KMS-11 (cell line): Measurements from ENCODE around the gene ADD3.

Experiments used
- H2AFZ ChIP-seq: fragments of 200-600 bp; sonication (generic); 2 replicates; pipeline ENCODE4 v1.6.1; 2016; ENCODE audit warnings: antibody characterized with exemption, mixed run types, low read depth
- H3K27ac ChIP-seq: fragments of 200-600 bp; sonication (generic); 2 replicates; pipeline ENCODE4 v1.6.1; 2016; ENCODE audit warnings: mild to moderate bottlenecking, mixed run types
- H3K27me3 ChIP-seq: fragments of 200-600 bp; sonication (generic); 2 replicates; pipeline ENCODE4 v1.6.1; 2017; ENCODE audit warnings: mild to moderate bottlenecking, low read depth, mixed run types, moderate library complexity; ENCODE audit not compliant: insufficient read depth
- H3K36me3 ChIP-seq: fragments of 200-600 bp; sonication (generic); 2 replicates; pipeline ENCODE4 v1.6.1; 2017; ENCODE audit warnings: mild to moderate bottlenecking, mixed run types; ENCODE audit not compliant: insufficient read depth
- H3K4me1 ChIP-seq: fragments of 200-600 bp; sonication (generic); 2 replicates; pipeline ENCODE4 v1.6.1; 2016; ENCODE audit warnings: mild to moderate bottlenecking, low read depth, mixed run types; ENCODE audit not compliant: poor library complexity, severe bottlenecking
- H3K4me2 ChIP-seq: fragments of 200-600 bp; sonication (generic); 2 replicates; pipeline ENCODE4 v1.7.0; 2016; ENCODE audit warnings: mild to moderate bottlenecking, mixed run types
- H3K4me3 ChIP-seq: fragments of 200-600 bp; sonication (generic); IDR thresholded peaks from 2 replicates; pipeline ENCODE4 v1.6.1; 2017; ENCODE audit warnings: low read depth, low read length, mixed read lengths; ENCODE audit not compliant: insufficient read depth
- H3K79me2 ChIP-seq: fragments of 200-600 bp; sonication (generic); 2 replicates; pipeline ENCODE4 v1.6.1; 2016; ENCODE audit warnings: low read depth, mixed run types; ENCODE audit not compliant: insufficient read depth
- H3K9ac ChIP-seq: fragments of 200-600 bp; sonication (generic); 2 replicates; pipeline ENCODE4 v1.6.1; 2016; ENCODE audit warnings: mild to moderate bottlenecking, mixed run types
- H4K20me1 ChIP-seq: fragments of 200-600 bp; sonication (generic); 2 replicates; pipeline ENCODE4 v1.6.1; 2016; ENCODE audit warnings: mild to moderate bottlenecking, mixed run types; ENCODE audit not compliant: insufficient read depth
- TF ChIP-seq, protein P1 (sequence below): fragments of 200-600 bp; sonication (generic); conservative IDR thresholded peaks from 2 replicates; pipeline ENCODE4 v1.6.1; 2017; ENCODE audit warnings: low read depth, mild to moderate bottlenecking, antibody characterized with exemption, low read length, moderate library complexity, mixed read lengths

The ADD3 gene

GRCh38 chr10:110160522-110160921, 152.7 kb downstream of the ADD3 start:
- Histone ChIP-seq H3K79me2 (no peaks in the 10 kb centered on the region), H3K36me3 (no peaks in the 10 kb centered on the region), H3K4me3 (no peak overlapping the region), H2AFZ (no peak overlapping the region), H3K4me2 (no peak overlapping the region), H4K20me1 (no peaks in the 10 kb centered on the region), H3K9ac (no peak overlapping the region), H3K27ac (no peak overlapping the region), H3K4me1 (no peaks in the 10 kb centered on the region), H3K27me3 (no peaks in the 10 kb centered on the region)
- TF ChIP-seq, protein P1, sequence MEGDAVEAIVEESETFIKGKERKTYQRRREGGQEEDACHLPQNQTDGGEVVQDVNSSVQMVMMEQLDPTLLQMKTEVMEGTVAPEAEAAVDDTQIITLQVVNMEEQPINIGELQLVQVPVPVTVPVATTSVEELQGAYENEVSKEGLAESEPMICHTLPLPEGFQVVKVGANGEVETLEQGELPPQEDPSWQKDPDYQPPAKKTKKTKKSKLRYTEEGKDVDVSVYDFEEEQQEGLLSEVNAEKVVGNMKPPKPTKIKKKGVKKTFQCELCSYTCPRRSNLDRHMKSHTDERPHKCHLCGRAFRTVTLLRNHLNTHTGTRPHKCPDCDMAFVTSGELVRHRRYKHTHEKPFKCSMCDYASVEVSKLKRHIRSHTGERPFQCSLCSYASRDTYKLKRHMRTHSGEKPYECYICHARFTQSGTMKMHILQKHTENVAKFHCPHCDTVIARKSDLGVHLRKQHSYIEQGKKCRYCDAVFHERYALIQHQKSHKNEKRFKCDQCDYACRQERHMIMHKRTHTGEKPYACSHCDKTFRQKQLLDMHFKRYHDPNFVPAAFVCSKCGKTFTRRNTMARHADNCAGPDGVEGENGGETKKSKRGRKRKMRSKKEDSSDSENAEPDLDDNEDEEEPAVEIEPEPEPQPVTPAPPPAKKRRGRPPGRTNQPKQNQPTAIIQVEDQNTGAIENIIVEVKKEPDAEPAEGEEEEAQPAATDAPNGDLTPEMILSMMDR = no peak

DNA sequence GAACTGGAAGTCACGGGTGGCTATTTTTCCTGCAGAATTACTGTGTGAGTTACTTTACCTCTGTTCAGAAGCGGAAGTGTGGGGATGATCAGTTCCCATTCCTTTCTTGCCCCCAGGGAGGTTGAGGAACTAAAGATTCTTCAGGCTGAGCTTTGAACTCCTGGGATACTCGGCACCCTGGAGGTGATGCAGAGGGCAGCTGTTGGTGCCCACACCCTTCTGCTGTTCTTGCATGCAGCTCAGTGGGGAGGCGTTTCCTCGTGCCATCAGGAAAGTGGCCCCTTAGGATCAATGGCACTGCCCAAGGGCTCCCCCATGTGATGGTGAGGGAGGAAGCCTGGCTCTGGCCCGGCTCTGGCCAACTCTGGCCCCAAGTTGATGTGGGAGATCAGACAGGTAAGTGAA, 155.0 kb downstream of the ADD3 start:
- H3K4me2 ChIP-seq = no peak overlapping the region
- no peak overlapping the region for H3K27ac ChIP-seq
- no peaks in the 10 kb centered on the region for H4K20me1 ChIP-seq
- no peak overlapping the region for H3K4me3 ChIP-seq
- H3K27me3 ChIP-seq = no peaks in the 10 kb centered on the region
- H3K79me2 ChIP-seq = no peaks in the 10 kb centered on the region
- no peak overlapping the region for H3K9ac ChIP-seq
- no peak overlapping the region for H2AFZ ChIP-seq
- H3K4me1 ChIP-seq = no peaks in the 10 kb centered on the region
- TF ChIP-seq, protein P1 = no peak
- H3K36me3 ChIP-seq = no peaks in the 10 kb centered on the region

DNA sequence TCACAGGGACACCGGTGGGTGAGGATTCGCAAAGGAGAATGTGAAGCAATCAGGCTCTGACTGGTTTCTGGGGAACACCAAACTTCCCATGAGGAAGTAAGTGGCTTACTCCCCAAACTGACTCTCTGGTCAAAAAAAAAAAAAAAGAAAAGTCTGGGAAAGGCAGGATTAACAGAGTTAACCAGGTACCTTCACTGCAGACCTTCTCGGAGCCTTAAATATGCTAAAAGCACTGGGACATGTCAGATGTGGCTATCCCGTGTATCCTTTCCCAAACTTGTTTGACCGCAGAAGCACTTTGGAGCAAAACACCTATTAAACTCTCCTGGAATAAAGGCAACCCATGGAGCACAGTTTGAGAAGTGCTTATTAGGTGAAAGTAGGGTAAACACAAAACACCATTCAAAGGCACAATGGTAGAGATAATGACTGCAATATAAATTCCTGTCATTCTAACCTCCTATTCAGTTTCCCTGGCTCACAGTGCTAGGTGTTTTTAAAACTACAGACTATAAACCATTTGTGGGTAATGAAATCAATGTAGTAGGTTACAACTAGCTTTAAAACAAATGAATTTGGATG, 155.5 kb downstream of the ADD3 start:
- Histone ChIP-seq H3K4me2 (no peak overlapping the region), H3K9ac (no peak overlapping the region), H4K20me1 (no peaks in the 10 kb centered on the region), H3K79me2 (no peaks in the 10 kb centered on the region), H3K36me3 (no peaks in the 10 kb centered on the region), H3K4me3 (no peak overlapping the region), H3K27me3 (no peaks in the 10 kb centered on the region), H3K27ac (no peak overlapping the region), H2AFZ (no peak overlapping the region), H3K4me1 (no peaks in the 10 kb centered on the region)
- TF ChIP-seq, protein P1 = no peak

DNA sequence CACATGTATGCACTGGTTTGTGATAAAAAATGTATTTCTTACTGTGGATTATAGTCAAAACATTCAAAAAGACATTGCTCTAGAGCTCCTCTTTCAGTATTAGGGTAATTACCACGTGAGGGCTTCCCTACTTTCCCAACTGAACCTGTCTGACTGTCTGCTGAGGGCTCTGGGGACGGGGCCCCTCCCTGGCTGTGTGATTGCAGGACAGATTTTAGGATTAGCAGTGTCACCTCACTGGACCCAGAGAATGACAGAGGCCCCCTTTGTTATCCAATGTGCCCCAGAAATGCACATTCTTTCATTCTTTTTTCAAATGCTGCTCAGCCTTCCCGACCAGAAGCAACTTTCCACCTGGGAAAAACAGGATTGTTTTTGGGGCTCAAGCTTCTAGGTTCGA, 156.1 kb downstream of the ADD3 start:
- H3K4me2 ChIP-seq = no peak overlapping the region
- TF ChIP-seq, protein P1 = no peak
- no peaks in the 10 kb centered on the region for H3K27me3 ChIP-seq

More for the DNA sequence above, 156.1 kb downstream of the ADD3 start:
- no peak overlapping the region for H3K27ac ChIP-seq
- no peak overlapping the region for H3K9ac ChIP-seq
- no peak overlapping the region for H3K4me3 ChIP-seq
- no peaks in the 10 kb centered on the region for H3K36me3 ChIP-seq
- H4K20me1 ChIP-seq = no peaks in the 10 kb centered on the region
- H3K4me1 ChIP-seq = no peaks in the 10 kb centered on the region
- H2AFZ ChIP-seq = no peak overlapping the region
- no peaks in the 10 kb centered on the region for H3K79me2 ChIP-seq
